ENCODE results near the gene PECR.

The PECR gene

DNA sequence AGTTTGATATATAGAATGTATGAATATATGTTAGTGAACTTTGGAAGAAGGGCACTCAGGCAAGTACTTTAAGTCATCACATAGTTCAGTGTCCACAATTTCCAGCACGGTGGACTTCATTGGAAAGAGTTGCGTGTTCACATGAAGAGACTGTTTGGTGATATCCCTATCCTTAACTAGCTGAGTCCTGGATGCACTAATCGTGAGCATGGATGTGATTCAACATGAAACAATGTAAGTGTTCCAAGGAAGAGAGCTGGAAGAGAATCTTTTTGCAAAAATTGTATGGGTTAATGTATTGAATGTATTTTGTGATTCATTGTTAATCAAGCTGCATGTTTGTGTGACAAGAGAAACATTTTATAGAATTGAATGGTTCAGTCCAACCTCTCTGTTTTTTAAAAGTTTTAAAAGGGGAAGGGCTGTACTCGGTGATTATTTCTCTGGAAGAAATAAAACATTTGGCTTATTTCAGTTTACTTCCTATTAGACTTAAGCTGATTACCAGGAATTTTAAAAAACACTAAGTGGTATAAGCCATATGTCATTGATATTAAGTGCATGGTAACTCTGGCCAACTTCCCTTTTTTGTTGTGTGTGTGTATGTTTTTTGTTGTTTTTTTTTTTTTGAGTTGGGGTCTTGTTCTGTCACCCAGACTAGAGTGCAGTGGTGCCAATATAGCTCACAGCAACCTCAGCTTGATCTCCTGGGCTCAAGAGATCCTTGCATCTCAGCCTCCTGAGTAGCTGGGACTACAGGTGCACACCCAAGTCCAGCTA lies 36.1 kb upstream of the PECR start:
- Histone ChIP-seq H3K27ac (no peak overlapping the region), H3K4me3 (no peak overlapping the region)
- DNase-seq (ENCODE audit: low spot score): no peak
- TF ChIP-seq, protein P1, sequence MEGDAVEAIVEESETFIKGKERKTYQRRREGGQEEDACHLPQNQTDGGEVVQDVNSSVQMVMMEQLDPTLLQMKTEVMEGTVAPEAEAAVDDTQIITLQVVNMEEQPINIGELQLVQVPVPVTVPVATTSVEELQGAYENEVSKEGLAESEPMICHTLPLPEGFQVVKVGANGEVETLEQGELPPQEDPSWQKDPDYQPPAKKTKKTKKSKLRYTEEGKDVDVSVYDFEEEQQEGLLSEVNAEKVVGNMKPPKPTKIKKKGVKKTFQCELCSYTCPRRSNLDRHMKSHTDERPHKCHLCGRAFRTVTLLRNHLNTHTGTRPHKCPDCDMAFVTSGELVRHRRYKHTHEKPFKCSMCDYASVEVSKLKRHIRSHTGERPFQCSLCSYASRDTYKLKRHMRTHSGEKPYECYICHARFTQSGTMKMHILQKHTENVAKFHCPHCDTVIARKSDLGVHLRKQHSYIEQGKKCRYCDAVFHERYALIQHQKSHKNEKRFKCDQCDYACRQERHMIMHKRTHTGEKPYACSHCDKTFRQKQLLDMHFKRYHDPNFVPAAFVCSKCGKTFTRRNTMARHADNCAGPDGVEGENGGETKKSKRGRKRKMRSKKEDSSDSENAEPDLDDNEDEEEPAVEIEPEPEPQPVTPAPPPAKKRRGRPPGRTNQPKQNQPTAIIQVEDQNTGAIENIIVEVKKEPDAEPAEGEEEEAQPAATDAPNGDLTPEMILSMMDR (IDR thresholded peaks at IDR 0.05): no peak

DNA sequence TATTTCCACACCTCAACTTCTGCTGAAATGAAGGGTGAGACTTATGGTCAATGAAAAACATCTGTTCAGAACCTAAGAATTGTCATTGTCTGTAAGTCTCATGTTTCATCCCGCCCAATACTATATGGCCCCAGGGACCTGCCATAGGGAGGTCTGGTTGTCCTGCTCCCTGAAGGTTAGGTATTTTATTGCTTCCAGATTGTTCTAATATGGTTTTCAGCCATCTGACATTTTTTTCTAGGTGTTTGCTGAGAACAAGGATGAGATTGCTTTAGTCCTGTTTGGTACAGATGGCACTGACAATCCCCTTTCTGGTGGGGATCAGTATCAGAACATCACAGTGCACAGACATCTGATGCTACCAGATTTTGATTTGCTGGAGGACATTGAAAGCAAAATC lies 34.8 kb upstream of the PECR start:
- TF ChIP-seq, protein P1 (IDR thresholded peaks at IDR 0.05): no peak
- H3K27ac ChIP-seq: no peak overlapping the region
- no peak overlapping the region for H3K4me3 ChIP-seq
- DNase-seq (ENCODE audit: low spot score): no peak

DNA sequence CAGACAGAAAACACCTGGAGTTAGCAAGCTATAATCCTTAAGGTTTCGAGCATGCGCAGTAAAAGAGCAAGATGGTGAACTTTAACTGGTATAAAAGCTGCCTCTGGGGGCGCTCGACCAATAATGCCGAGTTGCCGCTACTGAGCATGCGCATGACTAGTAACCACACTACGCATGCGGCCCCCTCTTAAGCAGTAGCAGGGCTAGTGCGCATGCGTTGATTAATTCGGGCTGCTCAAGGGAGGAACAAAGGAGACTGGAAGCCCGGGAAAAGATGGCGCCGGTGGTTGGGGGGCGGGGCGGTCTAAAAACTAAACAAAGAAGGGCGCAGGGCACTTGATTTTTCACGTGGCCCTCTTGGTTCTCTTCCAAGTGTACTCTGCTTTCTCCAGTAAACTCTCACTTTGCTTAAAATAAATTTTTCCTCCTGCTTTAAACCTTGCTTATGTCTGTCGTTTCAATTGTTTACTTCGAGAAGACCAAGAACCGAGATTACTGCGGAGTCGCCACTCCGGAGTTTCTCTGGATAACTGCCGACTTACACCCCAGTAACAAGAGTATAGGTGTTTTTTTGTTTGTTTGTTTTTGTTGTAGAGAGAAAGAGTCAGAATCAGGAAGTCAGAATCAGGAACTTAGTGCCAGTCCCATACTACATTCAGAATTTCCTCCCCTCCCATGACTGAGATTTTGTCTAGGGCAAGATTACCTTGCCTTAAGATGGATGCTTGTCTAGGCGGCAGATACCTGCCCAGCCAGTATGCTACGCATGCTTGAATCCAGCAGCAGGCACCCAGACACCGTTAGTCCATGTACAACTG lies 33.3 kb upstream of the PECR start:
- peak; percentile 98 for DNase-seq (ENCODE audit: low spot score)
- TF ChIP-seq, protein P1 (IDR thresholded peaks at IDR 0.05): peak; percentile 42
- Histone ChIP-seq H3K4me3 (peak overlapping the region; percentile 70), H3K27ac (peak overlapping the region; percentile 57 to 75)

DNA sequence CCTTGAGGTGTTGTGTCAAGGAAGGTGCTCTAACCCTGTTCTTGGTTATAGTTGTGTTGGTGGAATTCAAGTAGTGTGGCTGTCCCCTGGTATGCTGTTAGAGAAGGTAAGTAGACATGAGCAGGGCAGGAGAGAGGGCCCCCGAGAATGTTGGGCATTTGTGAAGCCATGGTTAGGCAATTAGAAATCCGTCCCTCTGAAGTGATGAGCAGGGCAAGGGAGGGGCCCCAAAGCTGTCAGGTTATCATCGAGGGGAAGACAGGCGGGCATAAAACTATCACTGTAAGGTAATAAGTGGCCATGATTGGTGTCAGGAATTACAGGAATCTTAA lies 32.7 kb upstream of the PECR start:
- Histone ChIP-seq H3K4me3 (peak overlapping the region; percentile 70), H3K27ac (no peak overlapping the region)
- DNase-seq (ENCODE audit: low spot score): no peak
- TF ChIP-seq, protein P1 (IDR thresholded peaks at IDR 0.05): no peak

DNA sequence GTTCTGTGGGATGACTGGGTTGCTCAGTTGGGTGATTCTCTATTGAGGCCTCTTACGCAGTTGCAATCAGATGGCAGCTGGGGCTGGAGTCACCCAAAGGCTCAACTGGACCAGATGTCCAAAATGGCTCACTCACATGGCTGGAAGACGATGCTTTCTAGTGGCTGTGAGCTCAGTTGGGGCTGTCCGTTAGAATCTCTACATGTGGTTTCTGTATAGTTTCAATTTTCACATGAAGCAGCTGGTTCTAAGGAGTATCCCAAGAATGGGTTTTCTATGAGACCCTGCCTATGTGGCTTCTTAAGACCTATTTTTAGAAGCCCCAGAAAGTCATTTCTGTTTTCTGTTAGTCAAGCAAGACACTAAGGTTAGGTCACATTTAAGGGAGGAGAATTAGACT lies 32.0 kb upstream of the PECR start:
- TF ChIP-seq, protein P1 (IDR thresholded peaks at IDR 0.05): no peak
- no peak overlapping the region for H3K27ac ChIP-seq
- DNase-seq (ENCODE audit: low spot score): no peak
- H3K4me3 ChIP-seq: no peak overlapping the region

DNA sequence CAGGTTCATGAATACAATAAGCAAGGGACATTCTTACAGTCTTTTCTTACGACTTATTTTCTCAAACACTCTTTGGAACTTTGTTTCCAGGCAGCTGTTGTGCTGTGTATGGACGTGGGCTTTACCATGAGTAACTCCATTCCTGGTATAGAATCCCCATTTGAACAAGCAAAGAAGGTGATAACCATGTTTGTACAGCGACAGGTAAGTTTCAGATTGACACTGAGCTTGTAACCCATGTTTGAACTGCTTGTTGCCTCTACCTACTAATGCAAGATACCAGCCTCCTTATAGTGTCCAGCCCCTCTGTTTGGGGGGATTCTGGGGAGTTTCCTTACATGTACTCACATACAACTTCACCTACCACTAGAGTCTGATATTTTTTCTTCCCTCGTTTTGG lies 31.3 kb upstream of the PECR start:
- Histone ChIP-seq H3K27ac (no peak overlapping the region), H3K4me3 (no peak overlapping the region)
- TF ChIP-seq, protein P1 (IDR thresholded peaks at IDR 0.05): no peak
- no peak for DNase-seq (ENCODE audit: low spot score)

DNA sequence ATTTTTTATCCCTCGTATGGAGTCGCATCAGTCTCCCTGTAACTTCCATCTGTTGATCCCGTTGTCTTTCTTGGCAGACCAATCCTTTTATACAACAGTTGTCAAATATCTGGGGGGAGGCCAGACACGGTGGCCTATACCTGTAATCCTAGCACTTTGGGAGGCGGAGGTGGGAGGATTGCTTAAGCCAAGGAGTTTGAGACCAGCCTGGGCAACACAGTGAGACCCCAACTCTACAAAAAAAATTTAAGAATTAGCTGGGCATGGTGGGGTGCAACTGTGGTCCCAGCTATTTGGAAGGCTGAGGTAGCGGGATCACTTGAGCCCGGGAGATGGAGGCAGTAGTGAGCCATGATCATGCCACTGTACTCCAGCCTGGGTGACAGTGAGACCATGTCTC lies 29.5 kb upstream of the PECR start:
- DNase-seq (ENCODE audit: low spot score): no peak
- Histone ChIP-seq H3K4me3 (no peak overlapping the region), H3K27ac (no peak overlapping the region)
- TF ChIP-seq, protein P1 (IDR thresholded peaks at IDR 0.05): no peak

All from coronary artery (tissue), 2 donors.